Panc1 (cell line): ENCODE results near the gene MAPT.

Experiments
- CTCF ChIP-seq: fragments of 450-650 bp; IDR thresholded peaks from 2 replicates; pipeline ENCODE4 v1.5.1; 2017; ENCODE audit warnings: mild to moderate bottlenecking
- POLR2AphosphoS5 ChIP-seq: IDR thresholded peaks from 2 replicates; pipeline ENCODE4 v1.6.1; 2012; ENCODE audit warnings: mild to moderate bottlenecking, low read depth, low read length, moderate library complexity
- TCF7L2 ChIP-seq: IDR thresholded peaks from 2 replicates; pipeline ENCODE4 v1.6.1; 2011; ENCODE audit warnings: mild to moderate bottlenecking, low read depth, low read length, inconsistent platforms
- TF ChIP-seq, protein P1 (sequence below), 2 experiments: IDR thresholded peaks; 2 replicates each; pipeline ENCODE4 v1.6.1; 2011 to 2012; ENCODE audit warnings: low read depth in 2 of 2, control low read depth in 1 of 2, low read length in 1 of 2, mild to moderate bottlenecking in 1 of 2, moderate library complexity in 1 of 2; ENCODE audit not compliant: insufficient read depth in 1 of 2

- TF ChIP-seq TCF7L2 (no peak), CTCF (no peak), POLR2AphosphoS5 (no peak)
- TF ChIP-seq, protein P1, sequence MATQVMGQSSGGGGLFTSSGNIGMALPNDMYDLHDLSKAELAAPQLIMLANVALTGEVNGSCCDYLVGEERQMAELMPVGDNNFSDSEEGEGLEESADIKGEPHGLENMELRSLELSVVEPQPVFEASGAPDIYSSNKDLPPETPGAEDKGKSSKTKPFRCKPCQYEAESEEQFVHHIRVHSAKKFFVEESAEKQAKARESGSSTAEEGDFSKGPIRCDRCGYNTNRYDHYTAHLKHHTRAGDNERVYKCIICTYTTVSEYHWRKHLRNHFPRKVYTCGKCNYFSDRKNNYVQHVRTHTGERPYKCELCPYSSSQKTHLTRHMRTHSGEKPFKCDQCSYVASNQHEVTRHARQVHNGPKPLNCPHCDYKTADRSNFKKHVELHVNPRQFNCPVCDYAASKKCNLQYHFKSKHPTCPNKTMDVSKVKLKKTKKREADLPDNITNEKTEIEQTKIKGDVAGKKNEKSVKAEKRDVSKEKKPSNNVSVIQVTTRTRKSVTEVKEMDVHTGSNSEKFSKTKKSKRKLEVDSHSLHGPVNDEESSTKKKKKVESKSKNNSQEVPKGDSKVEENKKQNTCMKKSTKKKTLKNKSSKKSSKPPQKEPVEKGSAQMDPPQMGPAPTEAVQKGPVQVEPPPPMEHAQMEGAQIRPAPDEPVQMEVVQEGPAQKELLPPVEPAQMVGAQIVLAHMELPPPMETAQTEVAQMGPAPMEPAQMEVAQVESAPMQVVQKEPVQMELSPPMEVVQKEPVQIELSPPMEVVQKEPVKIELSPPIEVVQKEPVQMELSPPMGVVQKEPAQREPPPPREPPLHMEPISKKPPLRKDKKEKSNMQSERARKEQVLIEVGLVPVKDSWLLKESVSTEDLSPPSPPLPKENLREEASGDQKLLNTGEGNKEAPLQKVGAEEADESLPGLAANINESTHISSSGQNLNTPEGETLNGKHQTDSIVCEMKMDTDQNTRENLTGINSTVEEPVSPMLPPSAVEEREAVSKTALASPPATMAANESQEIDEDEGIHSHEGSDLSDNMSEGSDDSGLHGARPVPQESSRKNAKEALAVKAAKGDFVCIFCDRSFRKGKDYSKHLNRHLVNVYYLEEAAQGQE (IDR thresholded peaks at IDR 0.05; ENCODE audit: insufficient read depth in 1 of 2, low read depth in 2 of 2, low read length in 1 of 2) = no peak
These were observed 2.7 kb downstream of the MAPT start for GRCh38 chr17:45896803-45897693.
